ENCODE data around the gene SUV39H2. TPM values are rescaled to one million over a fixed set of nuclear protein-coding genes. Genes with fewer than 3 reads are reported as not detected.

The SUV39H2 gene
- total RNA-seq, 1 experiment from 2014 or later: 21.9 TPM

DNA sequence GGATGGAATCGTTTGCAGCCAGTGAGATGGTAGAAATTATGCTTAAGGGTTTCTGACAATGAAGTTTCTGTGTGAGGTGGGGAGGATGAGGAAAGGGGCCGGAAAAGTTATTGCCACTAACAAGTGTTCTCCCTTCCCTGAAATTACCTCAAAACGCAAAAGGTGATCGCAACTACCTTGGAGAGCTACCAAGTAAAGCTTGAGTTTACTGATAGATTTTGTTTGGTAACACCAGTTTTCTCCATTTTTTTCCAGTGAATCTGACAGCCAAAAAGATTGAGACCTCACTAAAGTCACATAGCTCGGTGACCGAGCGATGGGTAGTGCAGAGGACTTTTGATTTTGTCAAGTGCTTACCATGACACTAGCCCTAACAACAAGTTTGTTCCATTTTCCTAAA, 1.6 kb downstream of the SUV39H2 start:
- intact Hi-C loops (cut with micrococcal nuclease; ENCODE audit: unreplicated experiment): no loop called here
- CTCF ChIA-PET: no interaction called here
- peak overlapping the region; percentile 82 to 86 for H3K4me3 ChIP-seq (ENCODE audit: low read depth in 2 of 2, low read length in 2 of 2)
- H3K27ac ChIP-seq (ENCODE audit: low read length): peak overlapping the region; percentile 68
- H3K4me1 ChIP-seq (ENCODE audit: control insufficient read depth, insufficient read depth, low read length): peaks cover 11% of the 10 kb centered on the region; the same call in 1 of the 2 replicates
- TF ChIP-seq POLR2AphosphoS5 (IDR thresholded peaks at IDR 0.05; ENCODE audit: low read depth, low read length) (no peak), TCF7L2 (IDR thresholded peaks at IDR 0.05; ENCODE audit: low read depth, low read length) (no peak), SIN3A (IDR thresholded peaks at IDR 0.05; ENCODE audit: borderline replicate concordance, insufficient read depth, low read depth, low read length) (no peak)
- TF ChIP-seq, protein P1, sequence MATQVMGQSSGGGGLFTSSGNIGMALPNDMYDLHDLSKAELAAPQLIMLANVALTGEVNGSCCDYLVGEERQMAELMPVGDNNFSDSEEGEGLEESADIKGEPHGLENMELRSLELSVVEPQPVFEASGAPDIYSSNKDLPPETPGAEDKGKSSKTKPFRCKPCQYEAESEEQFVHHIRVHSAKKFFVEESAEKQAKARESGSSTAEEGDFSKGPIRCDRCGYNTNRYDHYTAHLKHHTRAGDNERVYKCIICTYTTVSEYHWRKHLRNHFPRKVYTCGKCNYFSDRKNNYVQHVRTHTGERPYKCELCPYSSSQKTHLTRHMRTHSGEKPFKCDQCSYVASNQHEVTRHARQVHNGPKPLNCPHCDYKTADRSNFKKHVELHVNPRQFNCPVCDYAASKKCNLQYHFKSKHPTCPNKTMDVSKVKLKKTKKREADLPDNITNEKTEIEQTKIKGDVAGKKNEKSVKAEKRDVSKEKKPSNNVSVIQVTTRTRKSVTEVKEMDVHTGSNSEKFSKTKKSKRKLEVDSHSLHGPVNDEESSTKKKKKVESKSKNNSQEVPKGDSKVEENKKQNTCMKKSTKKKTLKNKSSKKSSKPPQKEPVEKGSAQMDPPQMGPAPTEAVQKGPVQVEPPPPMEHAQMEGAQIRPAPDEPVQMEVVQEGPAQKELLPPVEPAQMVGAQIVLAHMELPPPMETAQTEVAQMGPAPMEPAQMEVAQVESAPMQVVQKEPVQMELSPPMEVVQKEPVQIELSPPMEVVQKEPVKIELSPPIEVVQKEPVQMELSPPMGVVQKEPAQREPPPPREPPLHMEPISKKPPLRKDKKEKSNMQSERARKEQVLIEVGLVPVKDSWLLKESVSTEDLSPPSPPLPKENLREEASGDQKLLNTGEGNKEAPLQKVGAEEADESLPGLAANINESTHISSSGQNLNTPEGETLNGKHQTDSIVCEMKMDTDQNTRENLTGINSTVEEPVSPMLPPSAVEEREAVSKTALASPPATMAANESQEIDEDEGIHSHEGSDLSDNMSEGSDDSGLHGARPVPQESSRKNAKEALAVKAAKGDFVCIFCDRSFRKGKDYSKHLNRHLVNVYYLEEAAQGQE (IDR thresholded peaks at IDR 0.05; ENCODE audit: insufficient read depth in 1 of 2, low read depth in 2 of 2, low read length in 1 of 2): peak in 1 of 2 experiments; percentile 62; a peak in 2 of 4 replicates
- TF ChIP-seq, protein P2, sequence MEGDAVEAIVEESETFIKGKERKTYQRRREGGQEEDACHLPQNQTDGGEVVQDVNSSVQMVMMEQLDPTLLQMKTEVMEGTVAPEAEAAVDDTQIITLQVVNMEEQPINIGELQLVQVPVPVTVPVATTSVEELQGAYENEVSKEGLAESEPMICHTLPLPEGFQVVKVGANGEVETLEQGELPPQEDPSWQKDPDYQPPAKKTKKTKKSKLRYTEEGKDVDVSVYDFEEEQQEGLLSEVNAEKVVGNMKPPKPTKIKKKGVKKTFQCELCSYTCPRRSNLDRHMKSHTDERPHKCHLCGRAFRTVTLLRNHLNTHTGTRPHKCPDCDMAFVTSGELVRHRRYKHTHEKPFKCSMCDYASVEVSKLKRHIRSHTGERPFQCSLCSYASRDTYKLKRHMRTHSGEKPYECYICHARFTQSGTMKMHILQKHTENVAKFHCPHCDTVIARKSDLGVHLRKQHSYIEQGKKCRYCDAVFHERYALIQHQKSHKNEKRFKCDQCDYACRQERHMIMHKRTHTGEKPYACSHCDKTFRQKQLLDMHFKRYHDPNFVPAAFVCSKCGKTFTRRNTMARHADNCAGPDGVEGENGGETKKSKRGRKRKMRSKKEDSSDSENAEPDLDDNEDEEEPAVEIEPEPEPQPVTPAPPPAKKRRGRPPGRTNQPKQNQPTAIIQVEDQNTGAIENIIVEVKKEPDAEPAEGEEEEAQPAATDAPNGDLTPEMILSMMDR (IDR thresholded peaks at IDR 0.05): no peak
- no peaks in the 10 kb centered on the region for H3K27me3 ChIP-seq (ENCODE audit: control insufficient read depth, insufficient read depth, low read length)
- POLR2A ChIA-PET: no interaction called here
- DNase-seq (ENCODE audit: low read depth, low spot score) (no peak), ATAC-seq (no peak)
- no peaks in the 10 kb centered on the region for H3K9me3 ChIP-seq (ENCODE audit: control insufficient read depth, insufficient read depth, low read depth, low read length)
- H3K36me3 ChIP-seq (ENCODE audit: control insufficient read depth, insufficient read depth, low read length): peaks cover 2% of the 10 kb centered on the region
- BruUV-seq (replicated peaks): TSS peak; percentile 82
- in situ Hi-C loops (cut with HindIII; ENCODE audit: low pct_unique_long_range_greater_than_20kb, low sequenced_read_pairs): no loop called here

DNA sequence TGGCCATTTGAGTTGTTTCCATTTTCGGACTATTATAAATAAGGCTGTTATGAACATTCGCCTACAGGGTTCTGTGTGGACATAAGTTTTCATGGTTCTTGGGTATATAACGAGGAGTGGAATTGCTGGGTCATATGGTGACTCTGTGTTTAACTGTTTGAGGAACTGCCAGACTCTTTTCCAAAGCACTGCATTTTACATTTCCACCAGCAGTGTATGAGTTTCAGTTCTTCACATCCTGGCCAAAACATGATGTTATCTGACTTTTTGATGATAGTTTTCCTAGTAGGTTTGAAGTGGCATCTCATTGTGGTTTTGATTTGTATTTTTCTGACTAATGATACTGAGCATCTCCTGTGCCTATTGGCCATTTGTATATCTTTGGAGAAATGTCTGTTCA, 5.4 kb downstream of the SUV39H2 start:
- ATAC-seq: no peak
- in situ Hi-C loops (cut with HindIII; ENCODE audit: low pct_unique_long_range_greater_than_20kb, low sequenced_read_pairs) (no loop called here), intact Hi-C loops (cut with micrococcal nuclease; ENCODE audit: unreplicated experiment) (no loop called here)
- DNase-seq (ENCODE audit: low read depth, low spot score): no peak
- H3K9me3 ChIP-seq (ENCODE audit: control insufficient read depth, insufficient read depth, low read depth, low read length): no peaks in the 10 kb centered on the region
- peaks cover 2% of the 10 kb centered on the region for H3K36me3 ChIP-seq (ENCODE audit: control insufficient read depth, insufficient read depth, low read length)
- no TSS peak for BruUV-seq (replicated peaks)
- ChIA-PET CTCF (no interaction called here), POLR2A (interaction anchor here (0.7 kb wide), 1 partner anchor 46 kb away, joined by 12 read pairs; the partner anchor contains the start of genes CDNF, HSPA14 and MSANTD7)
- peaks cover 8% of the 10 kb centered on the region; the same call in 1 of the 2 replicates for H3K4me1 ChIP-seq (ENCODE audit: control insufficient read depth, insufficient read depth, low read length)
- TF ChIP-seq SIN3A (IDR thresholded peaks at IDR 0.05; ENCODE audit: borderline replicate concordance, insufficient read depth, low read depth, low read length) (no peak), TCF7L2 (IDR thresholded peaks at IDR 0.05; ENCODE audit: low read depth, low read length) (no peak), POLR2AphosphoS5 (IDR thresholded peaks at IDR 0.05; ENCODE audit: low read depth, low read length) (no peak)
- TF ChIP-seq, protein P1 (IDR thresholded peaks at IDR 0.05; ENCODE audit: insufficient read depth in 1 of 2, low read depth in 2 of 2, low read length in 1 of 2): no peak
- TF ChIP-seq, protein P2 (IDR thresholded peaks at IDR 0.05): no peak
- H3K4me3 ChIP-seq (ENCODE audit: low read depth in 2 of 2, low read length in 2 of 2): no peak overlapping the region
- H3K27ac ChIP-seq (ENCODE audit: low read length): no peak overlapping the region
- H3K27me3 ChIP-seq (ENCODE audit: control insufficient read depth, insufficient read depth, low read length): no peaks in the 10 kb centered on the region

All from Panc1 (cell line).